A673 (cell line): ENCODE results near the gene CALN1. TPM values are rescaled to one million over a fixed set of nuclear protein-coding genes. Genes with fewer than 3 reads are reported as not detected.
A peak's percentile ranks its signal among the peaks of the same experiment; 100 is the strongest.

ENCODE experiments used
- BruUV-seq: library from RNA; stranded (reverse); fragments of 400-500 nt; replicated peaks from 2 replicates; lab custom pipeline; 2021; lab: Mats Ljungman, UMichigan
- CTCF ChIA-PET: fragments of 300-600 bp; sonication (Branson Sonifier 250); formaldehyde crosslinking; loops from one replicate; lab custom pipeline; 2022; ENCODE audit warnings: antibody characterized with exemption; lab: Charles Lee
- POLR2A ChIA-PET: fragments of 300-600 bp; sonication (Branson Sonifier 250); formaldehyde crosslinking; loops from one replicate; lab custom pipeline; 2022; ENCODE audit warnings: antibody characterized with exemption; ENCODE audit not compliant: low non-redundant PET; lab: Charles Lee
- DNase-seq: peaks from one replicate; pipeline ENCODE4 v3.0.0-alpha.2; 2015; ENCODE audit warnings: low spot score
- H3K27ac ChIP-seq: fragments of 200-600 bp; sonication (generic); 2 replicates; pipeline ENCODE4 v1.5.1; 2016; ENCODE audit warnings: mixed run types, low read depth, mild to moderate bottlenecking, mixed read lengths, antibody characterized with exemption, low read length; ENCODE audit not compliant: poor library complexity, severe bottlenecking
- H3K27me3 ChIP-seq: fragments of 200-600 bp; sonication (generic); replicated peaks from 2 replicates; pipeline ENCODE4 v1.6.1; 2017; ENCODE audit warnings: mixed run types, low read depth, mild to moderate bottlenecking, mixed read lengths, antibody characterized with exemption, low read length; ENCODE audit not compliant: insufficient read depth, poor library complexity
- H3K36me3 ChIP-seq: fragments of 200-600 bp; sonication (generic); 2 replicates; pipeline ENCODE4 v1.6.1; 2016; ENCODE audit warnings: mixed run types, mild to moderate bottlenecking, mixed read lengths, antibody characterized with exemption, low read length; ENCODE audit not compliant: insufficient read depth, poor library complexity, severe bottlenecking
- H3K4me1 ChIP-seq: fragments of 200-600 bp; sonication (generic); 2 replicates; pipeline ENCODE4 v1.6.1; 2017; ENCODE audit warnings: mixed run types, mild to moderate bottlenecking, mixed read lengths, antibody characterized with exemption, low read length; ENCODE audit not compliant: insufficient read depth, poor library complexity, severe bottlenecking
- H3K4me3 ChIP-seq: fragments of 200-600 bp; sonication (generic); 2 replicates; pipeline ENCODE4 v1.5.1; 2016; ENCODE audit warnings: low read depth, mixed run types, mild to moderate bottlenecking, mixed read lengths, low read length; ENCODE audit not compliant: poor library complexity, severe bottlenecking
- H3K9me3 ChIP-seq: fragments of 200-600 bp; sonication (generic); 2 replicates; pipeline ENCODE4 v1.6.1; 2016; ENCODE audit warnings: mixed run types, low read depth, mild to moderate bottlenecking, mixed read lengths, antibody characterized with exemption, low read length; ENCODE audit not compliant: poor library complexity, severe bottlenecking
- EZH2 ChIP-seq: fragments of 200-600 bp; sonication (generic); IDR thresholded peaks from 2 replicates; pipeline ENCODE4 v1.6.1; 2017; ENCODE audit warnings: borderline replicate concordance, low read depth, mild to moderate bottlenecking, mixed read lengths, antibody characterized with exemption, low read length; ENCODE audit not compliant: poor library complexity, severe bottlenecking
- intact Hi-C: fragments of 100-400 bp; cut with micrococcal nuclease; formaldehyde crosslinking; loops from one replicate; pipeline ENCODE4 v1.10.0; 2022; ENCODE audit not compliant: unreplicated experiment
- total RNA-seq: library from RNA; stranded (reverse); gene quantifications from 2 replicates; pipeline ENCODE4 v1.2.3, GENCODE V29; 2021
- TF ChIP-seq, protein P1 (sequence below): fragments of 300-800, 200-600 bp; sonication (generic); conservative IDR thresholded peaks from 2 replicates; pipeline ENCODE4 v1.5.1; 2017; ENCODE audit warnings: low read depth, mild to moderate bottlenecking, antibody characterized with exemption, low read length, moderate library complexity, mixed read lengths

Gene CALN1
- total RNA-seq, 1 experiment from 2014 or later: not detected

DNA sequence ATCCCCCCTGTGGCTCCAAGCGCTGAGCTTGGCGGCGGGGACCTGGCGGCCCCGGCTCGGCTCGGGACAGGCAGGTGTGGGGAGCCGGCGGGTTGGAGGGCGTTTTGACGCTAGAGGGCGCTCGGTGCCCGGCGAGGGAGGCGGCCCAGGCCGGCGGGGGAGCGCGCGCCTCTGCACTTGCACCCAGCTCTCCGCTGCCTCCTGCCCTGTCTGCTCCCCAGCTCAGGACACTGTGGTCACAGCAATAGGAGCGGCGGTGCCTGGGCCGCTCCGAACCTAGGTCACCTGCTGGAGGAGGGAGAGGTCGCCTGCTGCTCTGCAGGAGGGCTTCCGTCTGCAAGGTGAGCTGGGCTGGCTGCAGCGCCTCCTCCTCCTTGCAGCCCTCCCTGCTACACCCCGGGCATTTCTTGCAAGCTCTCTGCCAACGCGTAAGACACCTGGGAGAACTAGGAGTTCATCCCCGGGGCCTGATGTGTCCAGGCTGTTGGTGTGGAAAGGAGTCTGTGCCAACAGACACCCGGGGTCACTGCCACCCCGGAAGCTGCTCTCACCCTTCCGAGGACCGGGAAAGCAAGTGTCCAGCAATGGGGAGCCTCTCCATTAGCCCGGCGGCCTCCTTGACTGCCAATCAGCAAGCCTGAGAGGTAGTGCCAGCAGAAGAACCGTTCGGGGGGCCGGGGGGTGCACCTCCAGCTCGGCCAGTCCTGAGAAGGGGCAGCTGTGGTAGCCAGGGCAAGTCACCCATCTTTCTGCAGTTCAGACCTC is 659.8 kb downstream of the CALN1 start:
- no peak for TF ChIP-seq EZH2
- TF ChIP-seq, protein P1, sequence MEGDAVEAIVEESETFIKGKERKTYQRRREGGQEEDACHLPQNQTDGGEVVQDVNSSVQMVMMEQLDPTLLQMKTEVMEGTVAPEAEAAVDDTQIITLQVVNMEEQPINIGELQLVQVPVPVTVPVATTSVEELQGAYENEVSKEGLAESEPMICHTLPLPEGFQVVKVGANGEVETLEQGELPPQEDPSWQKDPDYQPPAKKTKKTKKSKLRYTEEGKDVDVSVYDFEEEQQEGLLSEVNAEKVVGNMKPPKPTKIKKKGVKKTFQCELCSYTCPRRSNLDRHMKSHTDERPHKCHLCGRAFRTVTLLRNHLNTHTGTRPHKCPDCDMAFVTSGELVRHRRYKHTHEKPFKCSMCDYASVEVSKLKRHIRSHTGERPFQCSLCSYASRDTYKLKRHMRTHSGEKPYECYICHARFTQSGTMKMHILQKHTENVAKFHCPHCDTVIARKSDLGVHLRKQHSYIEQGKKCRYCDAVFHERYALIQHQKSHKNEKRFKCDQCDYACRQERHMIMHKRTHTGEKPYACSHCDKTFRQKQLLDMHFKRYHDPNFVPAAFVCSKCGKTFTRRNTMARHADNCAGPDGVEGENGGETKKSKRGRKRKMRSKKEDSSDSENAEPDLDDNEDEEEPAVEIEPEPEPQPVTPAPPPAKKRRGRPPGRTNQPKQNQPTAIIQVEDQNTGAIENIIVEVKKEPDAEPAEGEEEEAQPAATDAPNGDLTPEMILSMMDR: peak; percentile 64
- no peaks in the 10 kb centered on the region for H3K27me3 ChIP-seq
- H3K4me1 ChIP-seq: no peaks in the 10 kb centered on the region
- intact Hi-C loops: no loop called here
- ChIA-PET CTCF (interaction anchor here (0.5 to 1.1 kb wide), 3 partner anchors 11 to 883 kb away, joined by 3 to 4 read pairs (median 3); no protein-coding TSS in a partner anchor), POLR2A (no interaction called here)
- no peaks in the 10 kb centered on the region for H3K9me3 ChIP-seq
- no peak overlapping the region for H3K4me3 ChIP-seq
- BruUV-seq: no TSS peak
- DNase-seq: peak; percentile 30
- H3K36me3 ChIP-seq: no peaks in the 10 kb centered on the region
- H3K27ac ChIP-seq: no peak overlapping the region

DNA sequence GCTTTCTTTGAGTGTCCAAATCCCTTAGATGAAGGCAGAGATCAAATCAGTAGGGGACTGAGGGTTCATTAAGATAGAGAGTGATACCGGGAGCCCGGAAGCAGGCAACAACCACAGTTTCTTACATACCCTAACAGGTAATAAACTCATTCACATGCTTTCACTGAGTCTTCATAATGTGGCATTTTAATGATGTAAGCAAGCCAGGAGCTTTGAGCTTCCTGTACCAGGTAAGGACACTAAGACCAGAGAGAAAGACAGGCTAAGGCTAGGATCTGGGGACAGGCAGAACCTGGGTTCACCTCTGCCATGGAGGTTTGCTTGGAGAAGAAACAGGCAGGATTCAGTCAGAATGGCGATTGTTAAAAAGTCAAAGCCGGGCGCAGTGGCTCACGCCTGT is 661.8 kb downstream of the CALN1 start:
- Histone ChIP-seq H3K4me1 (no peaks in the 10 kb centered on the region), H3K9me3 (no peaks in the 10 kb centered on the region), H3K36me3 (no peaks in the 10 kb centered on the region), H3K4me3 (no peak overlapping the region), H3K27ac (no peak overlapping the region), H3K27me3 (no peaks in the 10 kb centered on the region)
- intact Hi-C loops: no loop called here
- ChIA-PET POLR2A (no interaction called here), CTCF (no interaction called here)
- TF ChIP-seq EZH2: no peak
- TF ChIP-seq, protein P1: no peak
- BruUV-seq: no TSS peak
- no peak for DNase-seq

DNA sequence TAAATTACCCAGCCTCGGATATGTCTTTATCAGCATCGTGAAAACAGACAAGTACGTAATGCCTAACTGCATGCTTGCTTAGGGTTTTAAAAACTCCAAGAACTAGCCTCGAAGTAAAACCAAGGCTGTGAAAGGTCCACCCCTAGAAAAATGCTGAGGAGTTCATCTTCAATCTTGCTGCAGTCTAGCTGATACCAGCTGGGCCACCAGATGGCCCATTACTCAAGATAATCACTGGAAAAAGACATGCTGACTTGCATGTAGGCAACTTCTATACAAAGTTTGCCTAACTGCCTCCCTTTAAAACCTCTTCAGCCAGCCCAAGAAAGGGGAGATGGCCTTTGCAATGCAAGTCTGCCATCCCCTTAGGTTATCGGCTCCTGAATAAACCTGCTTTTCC is 666.1 kb downstream of the CALN1 start:
- ChIA-PET POLR2A (no interaction called here), CTCF (no interaction called here)
- H3K4me1 ChIP-seq: no peaks in the 10 kb centered on the region
- no peak for TF ChIP-seq EZH2
- TF ChIP-seq, protein P1: no peak
- intact Hi-C loops: no loop called here
- no peaks in the 10 kb centered on the region for H3K36me3 ChIP-seq
- H3K9me3 ChIP-seq: no peaks in the 10 kb centered on the region
- H3K27ac ChIP-seq: no peak overlapping the region
- DNase-seq: no peak
- H3K27me3 ChIP-seq: no peaks in the 10 kb centered on the region
- H3K4me3 ChIP-seq: no peak overlapping the region
- no TSS peak for BruUV-seq
